Fibroblast of mammary gland (primary cell): Measurements from ENCODE around the gene UNC119B.

Source experiments
- DNase-seq: peaks from one replicate; pipeline ENCODE4 v3.0.0-alpha.2; 2010; ENCODE audit warnings: low read depth
- H3K4me3 ChIP-seq: 2 replicates; pipeline ENCODE4 v1.5.1; 2011; ENCODE audit warnings: low read depth, mild to moderate bottlenecking, low read length, moderate library complexity; ENCODE audit not compliant: control insufficient read depth
- TF ChIP-seq, protein P1 (sequence below): conservative IDR thresholded peaks from 2 replicates; pipeline ENCODE4 v1.5.1; 2011; ENCODE audit warnings: low read depth, low read length, inconsistent platforms; ENCODE audit not compliant: control insufficient read depth, insufficient read depth

Gene UNC119B

DNA sequence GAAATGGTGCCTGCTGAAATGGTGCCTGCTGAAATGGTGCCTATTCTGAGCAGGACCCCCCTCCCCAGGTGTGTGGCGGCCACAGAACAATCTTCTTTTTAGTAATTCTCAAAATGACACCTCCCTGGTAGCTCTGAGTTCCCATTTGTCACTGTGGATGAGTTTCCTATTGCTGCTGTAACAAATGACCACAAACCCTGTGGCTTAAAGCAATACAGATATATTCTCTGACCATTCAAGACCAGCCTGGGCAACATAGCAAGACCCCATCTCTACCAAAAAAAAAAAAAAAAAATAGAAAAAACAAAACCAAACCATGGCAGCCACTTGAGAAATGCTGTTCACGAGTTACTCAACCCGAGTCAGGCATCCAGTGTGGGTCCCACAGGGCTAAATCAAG is 23.3 kb downstream of the UNC119B start:
- DNase-seq = no peak
- H3K4me3 ChIP-seq = no peak overlapping the region
- TF ChIP-seq, protein P1, sequence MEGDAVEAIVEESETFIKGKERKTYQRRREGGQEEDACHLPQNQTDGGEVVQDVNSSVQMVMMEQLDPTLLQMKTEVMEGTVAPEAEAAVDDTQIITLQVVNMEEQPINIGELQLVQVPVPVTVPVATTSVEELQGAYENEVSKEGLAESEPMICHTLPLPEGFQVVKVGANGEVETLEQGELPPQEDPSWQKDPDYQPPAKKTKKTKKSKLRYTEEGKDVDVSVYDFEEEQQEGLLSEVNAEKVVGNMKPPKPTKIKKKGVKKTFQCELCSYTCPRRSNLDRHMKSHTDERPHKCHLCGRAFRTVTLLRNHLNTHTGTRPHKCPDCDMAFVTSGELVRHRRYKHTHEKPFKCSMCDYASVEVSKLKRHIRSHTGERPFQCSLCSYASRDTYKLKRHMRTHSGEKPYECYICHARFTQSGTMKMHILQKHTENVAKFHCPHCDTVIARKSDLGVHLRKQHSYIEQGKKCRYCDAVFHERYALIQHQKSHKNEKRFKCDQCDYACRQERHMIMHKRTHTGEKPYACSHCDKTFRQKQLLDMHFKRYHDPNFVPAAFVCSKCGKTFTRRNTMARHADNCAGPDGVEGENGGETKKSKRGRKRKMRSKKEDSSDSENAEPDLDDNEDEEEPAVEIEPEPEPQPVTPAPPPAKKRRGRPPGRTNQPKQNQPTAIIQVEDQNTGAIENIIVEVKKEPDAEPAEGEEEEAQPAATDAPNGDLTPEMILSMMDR = no peak

DNA sequence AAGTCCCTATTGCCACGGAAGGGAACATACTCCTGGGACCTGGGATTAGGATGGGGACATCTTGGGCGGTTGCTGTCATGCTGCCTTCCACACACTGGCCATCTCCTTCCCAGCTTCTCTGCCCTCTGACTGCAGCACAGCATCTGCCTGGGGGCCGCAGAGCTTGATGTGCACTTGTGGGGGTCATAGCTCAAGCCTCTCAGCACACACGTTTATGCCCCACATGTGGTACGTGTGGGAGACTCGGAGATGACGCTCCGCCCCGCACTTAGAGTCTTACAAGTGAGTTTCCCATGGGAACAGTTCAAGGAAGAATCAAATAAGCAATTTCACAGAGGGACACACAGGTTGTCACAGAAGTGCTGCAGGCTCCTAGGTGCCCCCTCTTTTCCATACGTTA is 24.0 kb downstream of the UNC119B start:
- H3K4me3 ChIP-seq = no peak overlapping the region
- no peak for DNase-seq
- TF ChIP-seq, protein P1 = no peak

DNA sequence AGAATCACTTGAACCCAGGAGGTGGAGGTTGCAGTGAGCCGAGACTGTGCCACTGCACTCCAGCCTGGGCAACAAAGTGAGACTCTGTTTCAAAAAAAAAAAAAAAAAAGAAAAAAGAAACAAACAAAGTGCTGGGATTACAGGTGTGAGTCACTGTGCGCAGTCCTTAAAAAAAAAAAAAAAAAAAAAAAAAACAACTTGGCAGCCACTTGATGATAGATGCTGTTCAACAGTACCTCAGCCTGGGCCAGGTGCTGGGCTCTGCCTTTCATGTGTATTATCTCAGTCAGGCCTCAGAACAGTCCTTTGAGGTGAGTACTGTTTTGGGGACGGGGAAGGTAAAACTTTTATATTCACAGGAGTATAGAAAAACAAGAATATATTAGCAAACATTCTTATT is 24.9 kb downstream of the UNC119B start:
- TF ChIP-seq, protein P1 = no peak
- H3K4me3 ChIP-seq = no peak overlapping the region
- DNase-seq = no peak

DNA sequence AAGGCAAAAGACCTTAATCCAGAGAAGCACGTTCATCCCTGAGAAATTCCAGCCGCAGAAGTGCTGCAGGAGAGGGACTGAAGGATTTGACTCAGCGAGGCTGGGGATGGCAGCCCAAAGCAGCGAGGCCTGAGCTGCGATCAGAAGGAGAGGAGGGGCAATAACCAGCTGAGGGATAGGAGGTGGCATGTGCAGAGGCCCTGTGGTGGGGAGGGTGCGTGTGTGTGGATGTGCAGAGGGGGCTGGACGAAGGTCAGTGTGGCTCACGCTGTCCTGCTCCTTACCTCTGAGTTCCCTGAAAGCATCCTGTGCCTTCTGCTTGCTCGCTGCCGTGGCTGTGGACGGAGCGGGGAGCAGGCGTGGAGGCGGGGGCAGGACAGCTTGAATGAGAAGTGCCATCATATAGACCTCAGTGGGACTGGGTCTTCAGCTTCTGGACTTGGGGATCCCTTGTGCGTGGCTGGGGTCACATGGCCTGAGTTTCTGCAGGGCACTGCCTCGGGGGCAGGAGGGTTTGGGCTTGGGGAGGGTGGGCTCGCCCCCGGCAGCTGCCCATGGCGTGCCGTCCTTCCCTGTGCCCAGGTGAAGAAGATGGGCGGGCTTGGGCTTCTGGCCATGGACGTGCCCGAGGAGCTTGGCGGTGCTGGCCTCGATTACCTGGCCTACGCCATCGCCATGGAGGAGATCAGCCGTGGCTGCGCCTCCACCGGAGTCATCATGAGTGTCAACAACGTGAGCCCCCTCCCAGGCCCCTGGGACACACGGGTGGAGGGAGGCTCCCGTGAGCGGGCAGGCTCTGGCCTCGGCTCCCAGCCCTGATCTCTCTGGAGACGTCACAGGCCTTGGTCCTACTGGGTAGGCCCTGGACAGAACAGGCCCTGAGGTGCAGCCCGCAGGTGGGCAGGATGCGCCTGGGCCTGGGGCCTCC is 26.4 kb downstream of the UNC119B start:
- no peak overlapping the region for H3K4me3 ChIP-seq
- TF ChIP-seq, protein P1 = no peak
- DNase-seq = no peak

DNA sequence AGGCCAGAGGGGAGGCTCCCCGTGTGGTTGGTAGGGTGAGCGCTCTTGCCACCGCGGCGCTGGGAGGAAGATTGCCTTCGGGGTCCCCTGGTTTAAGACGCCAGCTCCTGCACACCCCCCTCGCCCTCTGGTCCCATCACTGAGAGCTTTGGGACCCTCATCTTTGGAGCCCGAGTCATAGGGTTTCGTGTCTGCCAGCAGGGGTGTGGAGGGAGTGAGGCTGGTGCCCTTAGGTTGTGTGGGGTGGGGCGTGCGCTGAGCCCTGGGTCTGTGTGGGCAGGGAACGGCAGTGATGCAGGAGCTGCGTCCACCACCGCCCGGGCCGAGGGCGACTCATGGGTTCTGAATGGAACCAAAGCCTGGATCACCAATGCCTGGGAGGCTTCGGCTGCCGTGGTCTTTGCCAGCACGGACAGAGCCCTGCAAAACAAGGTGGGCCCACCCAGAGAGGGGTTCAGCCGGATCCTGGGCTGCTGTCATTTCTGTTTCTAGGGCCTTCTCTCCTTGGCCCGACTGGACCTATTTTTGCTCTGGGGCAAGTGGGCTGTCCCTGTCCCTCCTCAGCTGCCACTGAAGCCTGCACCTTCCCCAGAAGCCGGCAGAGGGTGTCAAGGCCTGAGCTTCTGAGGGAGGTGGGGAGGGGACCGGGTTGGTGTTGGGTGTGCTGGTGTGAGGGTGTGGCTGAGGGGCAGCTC is 27.4 kb downstream of the UNC119B start:
- no peak overlapping the region for H3K4me3 ChIP-seq
- no peak for DNase-seq
- TF ChIP-seq, protein P1 = peak; percentile 18

DNA sequence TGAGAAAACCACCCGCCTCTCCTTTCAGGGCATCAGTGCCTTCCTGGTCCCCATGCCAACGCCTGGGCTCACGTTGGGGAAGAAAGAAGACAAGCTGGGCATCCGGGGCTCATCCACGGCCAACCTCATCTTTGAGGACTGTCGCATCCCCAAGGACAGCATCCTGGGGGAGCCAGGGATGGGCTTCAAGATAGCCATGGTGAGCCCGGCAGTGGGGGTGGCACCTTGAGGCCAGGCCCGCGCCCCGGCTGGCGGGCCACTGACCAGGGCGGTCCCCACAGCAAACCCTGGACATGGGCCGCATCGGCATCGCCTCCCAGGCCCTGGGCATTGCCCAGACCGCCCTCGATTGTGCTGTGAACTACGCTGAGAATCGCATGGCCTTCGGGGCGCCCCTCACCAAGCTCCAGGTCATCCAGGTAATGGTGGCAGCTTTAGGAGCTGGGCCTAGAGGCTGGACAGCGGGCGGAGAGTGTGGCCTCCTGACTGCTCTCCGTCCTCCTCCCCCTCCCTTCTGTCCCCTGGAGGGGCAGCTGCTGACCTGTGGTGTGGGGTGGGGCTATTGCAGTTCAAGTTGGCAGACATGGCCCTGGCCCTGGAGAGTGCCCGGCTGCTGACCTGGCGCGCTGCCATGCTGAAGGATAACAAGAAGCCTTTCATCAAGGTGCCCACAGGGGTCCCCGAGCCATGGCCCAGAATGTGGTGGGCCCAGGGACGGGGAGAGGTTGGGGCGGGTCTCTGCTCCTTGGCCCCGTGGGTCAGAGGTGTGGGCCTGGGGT is 28.2 kb downstream of the UNC119B start:
- TF ChIP-seq, protein P1 = no peak

More for the DNA sequence above, 28.2 kb downstream of the UNC119B start:
- H3K4me3 ChIP-seq = no peak overlapping the region
- DNase-seq = no peak
